ENCODE data around the gene CTDP1.

GRCh38 chr18:79742076-79742475 is 62.5 kb downstream of the CTDP1 start:
- no peak for TF ChIP-seq CTCF (IDR thresholded peaks at IDR 0.05)
- TF ChIP-seq POLR2A (IDR thresholded peaks at IDR 0.05) = no peak

Data from tibial nerve (tissue), 3 donors.